Epithelial cell of proximal tubule (primary cell): ENCODE measurements around the gene UBE3D. TPM values are rescaled to one million over a fixed set of nuclear protein-coding genes. Genes with fewer than 3 reads are reported as not detected.

Experiments used
- DNase-seq: peaks from one replicate; pipeline ENCODE4 v3.0.0-alpha.2; 2011; ENCODE audit warnings: low read depth
- H3K4me3 ChIP-seq: 2 replicates; pipeline ENCODE4 v1.5.1; 2011; ENCODE audit warnings: low read depth, mild to moderate bottlenecking, low read length
- total RNA-seq: library from RNA; depleted of rRNA; stranded (reverse); fragments of >200 nt; gene quantifications from 2 replicates; pipeline ENCODE4 v1.2.3, GENCODE V29; 2015
- TF ChIP-seq, protein P1 (sequence below): conservative IDR thresholded peaks from 2 replicates; pipeline ENCODE4 v1.5.1; 2012; ENCODE audit warnings: low read depth, mild to moderate bottlenecking, low read length

The UBE3D gene
- total RNA-seq, 1 donor from 2014 or later = 5.9 TPM

DNA sequence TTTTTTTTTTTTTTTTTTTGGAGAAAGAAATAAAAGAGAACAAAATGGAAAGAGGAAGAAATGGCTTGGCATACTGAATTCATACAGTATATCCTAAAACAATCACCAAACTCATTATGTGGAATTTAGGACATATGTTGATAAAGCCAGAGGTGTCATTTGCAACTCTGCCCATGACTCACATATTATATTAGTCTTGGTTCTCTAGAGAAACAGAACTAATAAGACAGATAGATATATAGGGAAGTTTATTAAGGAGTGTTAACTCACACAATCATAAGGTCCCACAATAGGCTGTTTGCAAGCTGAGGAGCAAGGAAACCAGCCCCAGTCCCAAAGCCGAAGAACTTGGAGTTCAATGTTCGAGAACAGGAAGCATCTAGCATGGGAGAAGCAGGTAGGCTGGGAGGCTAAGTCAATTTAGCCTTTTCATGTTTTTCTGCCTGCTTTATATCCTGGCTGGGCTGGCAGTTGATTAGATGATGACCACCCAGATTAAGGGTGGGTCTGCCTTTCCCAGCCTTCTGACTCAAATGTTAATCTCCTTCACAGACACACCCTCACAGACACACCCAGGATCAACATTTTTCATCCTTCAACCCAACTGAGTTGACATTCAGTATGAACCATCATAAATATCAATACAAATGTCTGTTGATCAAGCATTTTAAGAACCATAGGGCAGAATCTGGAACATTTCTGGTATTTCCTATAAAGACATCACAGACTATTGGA, 102.3 kb downstream of the UBE3D start:
- DNase-seq = no peak
- TF ChIP-seq, protein P1, sequence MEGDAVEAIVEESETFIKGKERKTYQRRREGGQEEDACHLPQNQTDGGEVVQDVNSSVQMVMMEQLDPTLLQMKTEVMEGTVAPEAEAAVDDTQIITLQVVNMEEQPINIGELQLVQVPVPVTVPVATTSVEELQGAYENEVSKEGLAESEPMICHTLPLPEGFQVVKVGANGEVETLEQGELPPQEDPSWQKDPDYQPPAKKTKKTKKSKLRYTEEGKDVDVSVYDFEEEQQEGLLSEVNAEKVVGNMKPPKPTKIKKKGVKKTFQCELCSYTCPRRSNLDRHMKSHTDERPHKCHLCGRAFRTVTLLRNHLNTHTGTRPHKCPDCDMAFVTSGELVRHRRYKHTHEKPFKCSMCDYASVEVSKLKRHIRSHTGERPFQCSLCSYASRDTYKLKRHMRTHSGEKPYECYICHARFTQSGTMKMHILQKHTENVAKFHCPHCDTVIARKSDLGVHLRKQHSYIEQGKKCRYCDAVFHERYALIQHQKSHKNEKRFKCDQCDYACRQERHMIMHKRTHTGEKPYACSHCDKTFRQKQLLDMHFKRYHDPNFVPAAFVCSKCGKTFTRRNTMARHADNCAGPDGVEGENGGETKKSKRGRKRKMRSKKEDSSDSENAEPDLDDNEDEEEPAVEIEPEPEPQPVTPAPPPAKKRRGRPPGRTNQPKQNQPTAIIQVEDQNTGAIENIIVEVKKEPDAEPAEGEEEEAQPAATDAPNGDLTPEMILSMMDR = no peak
- no peak overlapping the region for H3K4me3 ChIP-seq

DNA sequence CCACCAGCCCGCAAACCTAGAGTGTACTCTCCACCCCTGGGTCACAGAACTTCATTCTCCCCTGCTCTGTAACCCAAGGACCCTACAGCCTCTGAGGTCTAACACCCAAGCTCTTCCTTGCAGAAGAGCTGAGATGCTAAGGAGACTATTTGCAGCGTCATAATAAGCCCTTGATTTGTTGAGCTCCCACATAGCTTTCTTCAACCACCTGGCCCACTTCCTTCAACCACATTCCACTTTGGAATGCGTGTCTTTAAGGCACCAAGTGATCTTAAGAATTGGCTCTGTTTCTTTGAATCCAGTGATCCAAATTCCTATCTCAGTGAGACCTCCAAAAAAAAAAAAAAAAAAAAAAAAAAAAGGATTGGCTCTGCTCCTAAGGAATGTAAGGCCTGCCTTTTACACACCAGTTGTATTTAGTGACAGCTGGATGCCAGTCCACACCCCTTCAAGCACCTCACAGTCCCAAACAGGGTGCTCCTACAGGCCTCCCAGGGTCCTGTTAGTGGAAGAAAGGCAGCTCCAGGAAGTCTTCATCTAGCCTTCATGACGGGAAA, 106.2 kb downstream of the UBE3D start:
- TF ChIP-seq, protein P1 = no peak
- no peak for DNase-seq
- no peak overlapping the region for H3K4me3 ChIP-seq

DNA sequence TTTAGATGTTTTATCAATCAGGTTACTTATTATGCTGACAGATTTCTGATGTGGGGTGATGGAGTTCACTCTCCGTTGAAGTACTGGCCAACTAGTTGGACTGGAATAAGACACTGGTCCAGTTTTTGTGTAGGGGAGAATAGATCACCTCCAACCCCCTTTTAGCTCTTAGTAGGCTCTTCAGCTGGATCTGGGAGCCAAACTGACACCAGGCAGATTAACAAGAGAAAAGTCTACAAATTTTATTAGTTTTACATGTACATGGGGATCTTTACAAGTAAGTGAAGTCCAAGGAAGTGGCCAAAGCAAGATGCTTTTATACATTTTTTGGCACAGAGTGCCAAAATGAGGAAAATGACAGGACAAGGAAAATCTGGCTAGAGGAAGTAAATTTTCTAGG, 107.1 kb downstream of the UBE3D start:
- no peak overlapping the region for H3K4me3 ChIP-seq
- no peak for DNase-seq
- TF ChIP-seq, protein P1 = no peak

DNA sequence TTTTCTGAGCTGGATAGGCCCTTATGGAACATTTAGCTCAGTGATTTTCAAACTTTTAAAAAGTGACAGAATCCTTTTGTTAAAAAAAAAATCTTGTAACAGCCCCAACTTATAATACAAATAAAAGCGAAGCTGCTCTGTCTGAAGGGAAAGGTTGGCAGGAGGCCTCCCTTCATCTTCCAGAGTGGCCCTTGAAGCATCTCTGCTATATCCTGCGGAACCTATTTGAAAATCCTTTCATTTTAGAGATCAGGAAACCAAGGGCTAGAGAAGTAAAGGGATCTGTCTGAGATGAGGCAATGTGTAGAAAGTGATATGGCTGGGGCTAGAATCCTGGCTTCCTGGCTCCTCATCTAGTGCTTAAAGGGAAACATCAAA, 107.8 kb downstream of the UBE3D start:
- TF ChIP-seq, protein P1 = no peak
- no peak overlapping the region for H3K4me3 ChIP-seq
- no peak for DNase-seq

DNA sequence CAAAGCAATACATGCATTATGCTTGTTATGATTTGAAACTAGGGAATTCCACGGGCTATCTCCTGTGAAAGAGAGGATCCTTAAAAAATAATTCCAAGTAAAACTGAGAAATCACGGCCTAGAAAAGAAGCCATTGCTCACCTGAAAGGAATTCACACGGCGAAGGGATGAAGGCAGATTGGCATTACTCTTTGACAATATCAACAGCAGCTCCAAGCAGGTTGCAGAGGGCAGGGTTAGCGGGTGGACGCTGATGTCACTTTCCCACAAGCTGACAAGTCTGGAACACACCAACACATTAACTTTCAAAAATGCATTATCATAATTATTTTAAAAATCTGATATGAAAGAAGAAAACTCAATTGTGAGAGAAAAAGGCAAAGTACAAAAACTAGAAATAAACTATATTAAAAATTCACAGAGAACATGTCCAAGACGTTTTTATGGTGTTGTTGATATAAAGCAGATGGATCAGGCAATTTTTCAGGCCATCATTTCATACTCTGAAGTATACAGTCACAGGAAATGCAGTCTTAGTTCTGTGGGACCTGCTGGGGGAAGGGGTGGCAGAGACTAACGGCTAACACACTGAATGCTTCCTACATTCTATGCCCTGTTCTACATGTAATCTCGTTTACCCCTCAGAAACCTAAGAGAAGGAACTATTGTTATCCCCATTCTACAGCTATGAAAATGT, 108.3 kb downstream of the UBE3D start:
- TF ChIP-seq, protein P1 = no peak
- H3K4me3 ChIP-seq = no peak overlapping the region

GRCh38 chr6:82955841-82956240, 109.8 kb downstream of the UBE3D start:
- TF ChIP-seq, protein P1 = no peak
- DNase-seq = no peak
- no peak overlapping the region for H3K4me3 ChIP-seq

More for the DNA sequence above, 108.3 kb downstream of the UBE3D start:
- DNase-seq = no peak
